Rectal smooth muscle tissue (tissue), 1 donor: Measurements from ENCODE around the gene CD300A.

Experiments used
- H3K27ac ChIP-seq: one replicate; pipeline ENCODE4 v1.7.0; 2013; ENCODE audit warnings: low read depth, low read length, inconsistent platforms
- H3K27me3 ChIP-seq: one replicate; pipeline ENCODE4 v1.7.0; 2013; ENCODE audit warnings: low read length; ENCODE audit not compliant: control insufficient read depth, insufficient read depth
- H3K36me3 ChIP-seq: one replicate; pipeline ENCODE4 v1.7.0; 2013; ENCODE audit warnings: low read length; ENCODE audit not compliant: control insufficient read depth, insufficient read depth
- H3K4me1 ChIP-seq: one replicate; pipeline ENCODE4 v1.7.0; 2013; ENCODE audit warnings: low read length; ENCODE audit not compliant: control insufficient read depth, insufficient read depth
- H3K4me3 ChIP-seq: one replicate; pipeline ENCODE4 v1.7.0; 2013; ENCODE audit warnings: low read length
- H3K9ac ChIP-seq: one replicate; pipeline ENCODE4 v1.7.0; 2013; ENCODE audit warnings: low read length

The CD300A gene

DNA sequence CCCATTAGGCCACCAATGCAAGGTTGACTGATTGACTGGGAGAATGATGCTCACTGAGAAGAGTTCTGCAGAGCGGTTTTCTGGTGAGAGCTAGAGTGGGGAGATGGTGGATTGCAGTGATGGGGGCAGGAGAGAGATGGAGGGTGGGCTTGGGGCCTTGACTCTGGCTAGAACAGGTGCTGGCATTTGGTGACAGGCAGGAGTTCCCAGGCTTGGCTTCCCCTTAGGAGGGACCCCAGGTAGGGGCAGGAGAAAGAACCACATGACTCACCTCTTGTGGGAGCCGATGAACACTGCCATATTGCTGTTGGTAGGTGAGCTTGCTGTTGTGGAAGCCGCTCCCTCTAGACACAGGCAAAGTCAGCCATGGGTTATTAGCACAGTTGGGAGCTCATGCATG is 56.9 kb downstream of the CD300A start:
- Histone ChIP-seq H3K27ac (no peak overlapping the region), H3K4me1 (no peaks in the 10 kb centered on the region), H3K9ac (no peak overlapping the region), H3K36me3 (no peaks in the 10 kb centered on the region), H3K27me3 (no peaks in the 10 kb centered on the region), H3K4me3 (no peak overlapping the region)

DNA sequence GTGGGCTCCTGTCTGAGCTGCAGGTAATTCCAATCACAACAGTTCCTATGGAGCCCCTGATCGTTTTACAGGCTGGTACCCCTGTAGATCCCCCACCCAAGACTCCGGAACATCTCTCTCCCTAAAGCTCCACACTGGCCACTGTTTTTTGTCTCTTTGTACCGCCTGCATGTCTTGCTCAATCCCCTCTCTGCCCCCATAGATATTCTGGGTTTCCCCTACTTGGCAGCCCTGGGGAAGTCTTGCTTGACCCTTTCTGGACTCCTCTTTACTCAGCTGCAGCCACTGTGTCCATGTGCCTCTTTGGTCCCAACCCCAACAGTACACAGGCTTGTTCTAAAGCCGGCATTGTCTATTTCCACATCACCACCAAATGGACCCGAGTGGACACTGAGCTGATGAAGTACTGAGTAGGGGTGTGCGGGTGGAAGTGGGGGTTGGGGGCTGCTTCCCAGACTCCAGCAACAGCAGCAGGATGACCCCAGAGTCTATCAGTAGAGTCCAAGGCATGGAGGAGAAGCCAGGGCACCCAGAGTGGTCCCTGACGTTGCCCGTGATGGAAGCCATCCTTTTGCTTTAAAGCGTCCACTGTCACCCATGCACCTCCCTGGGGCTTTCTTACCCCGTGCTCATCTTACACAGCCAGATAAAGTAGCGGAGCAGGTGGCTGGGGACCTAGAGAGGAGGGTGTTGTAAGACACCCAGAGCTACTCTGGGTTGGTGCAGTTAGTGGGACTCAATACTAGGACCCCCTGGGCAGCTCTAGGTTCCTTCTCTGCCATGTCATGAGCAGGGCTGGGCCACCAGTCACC is 58.4 kb downstream of the CD300A start:
- no peak overlapping the region for H3K4me3 ChIP-seq
- H3K9ac ChIP-seq: no peak overlapping the region
- no peaks in the 10 kb centered on the region for H3K36me3 ChIP-seq
- no peaks in the 10 kb centered on the region for H3K4me1 ChIP-seq
- H3K27me3 ChIP-seq: no peaks in the 10 kb centered on the region
- H3K27ac ChIP-seq: no peak overlapping the region

DNA sequence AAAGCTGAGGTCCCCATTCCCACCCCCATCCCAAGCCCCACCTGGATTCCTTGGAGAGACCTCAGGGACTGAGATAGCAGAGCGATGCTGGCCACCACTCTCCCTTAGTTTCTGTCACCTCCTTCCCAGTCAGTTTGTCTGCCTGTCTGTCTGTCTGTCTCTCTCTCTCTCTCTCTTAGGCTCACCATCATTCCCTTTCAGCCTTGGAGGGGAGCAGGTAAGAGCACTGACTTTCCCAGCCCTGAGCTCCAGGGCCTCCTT is 59.0 kb downstream of the CD300A start:
- Histone ChIP-seq H3K36me3 (no peaks in the 10 kb centered on the region), H3K4me1 (no peaks in the 10 kb centered on the region), H3K27me3 (no peaks in the 10 kb centered on the region), H3K4me3 (no peak overlapping the region), H3K9ac (no peak overlapping the region), H3K27ac (no peak overlapping the region)

DNA sequence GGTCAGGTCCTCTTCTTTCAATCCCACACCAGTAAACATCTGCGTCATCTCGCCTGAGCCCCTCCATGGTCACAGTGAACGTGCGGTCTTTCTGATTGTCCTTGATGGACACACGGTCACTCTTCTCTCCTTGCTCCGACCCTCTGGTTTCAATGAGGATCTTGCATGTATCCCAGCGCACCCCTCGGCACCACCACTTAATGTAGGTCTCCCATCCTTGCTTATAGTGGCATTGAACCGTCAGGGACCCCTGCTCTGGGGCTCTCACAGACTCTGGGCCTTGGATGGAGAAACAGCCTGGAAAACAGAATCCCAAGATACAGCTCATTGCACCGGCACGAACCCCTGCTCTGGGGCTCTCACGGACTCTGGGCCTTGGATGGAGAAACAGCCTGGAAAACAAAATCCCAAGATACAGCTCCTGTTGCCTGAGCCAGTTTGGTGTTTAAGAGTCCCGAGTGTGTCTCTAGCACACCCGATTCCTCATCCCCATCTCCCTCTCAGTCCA is 59.4 kb downstream of the CD300A start:
- H3K27ac ChIP-seq: no peak overlapping the region
- no peak overlapping the region for H3K9ac ChIP-seq
- no peak overlapping the region for H3K4me3 ChIP-seq
- H3K27me3 ChIP-seq: no peaks in the 10 kb centered on the region
- H3K4me1 ChIP-seq: no peaks in the 10 kb centered on the region
- H3K36me3 ChIP-seq: no peaks in the 10 kb centered on the region

DNA sequence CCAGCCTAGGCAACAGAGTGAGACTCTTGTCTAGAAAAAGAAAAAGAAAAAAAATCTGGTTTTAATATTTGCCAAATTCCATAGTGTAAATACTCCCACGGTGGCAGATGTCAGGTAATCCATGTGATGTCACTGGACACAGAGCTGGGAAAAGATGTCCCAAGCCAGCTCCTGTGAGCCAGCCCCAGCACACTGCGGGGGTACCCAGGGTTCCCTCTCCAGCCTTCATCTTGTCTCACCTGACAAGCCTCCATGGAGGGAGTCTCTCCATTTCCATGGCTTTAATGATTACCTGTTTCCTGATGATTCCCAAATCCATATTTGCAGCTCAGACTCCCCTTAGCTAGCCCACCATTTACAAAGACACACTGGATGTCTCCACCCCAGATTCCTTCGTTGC is 60.2 kb downstream of the CD300A start:
- H3K4me3 ChIP-seq: no peak overlapping the region
- H3K4me1 ChIP-seq: no peaks in the 10 kb centered on the region
- no peak overlapping the region for H3K9ac ChIP-seq
- no peaks in the 10 kb centered on the region for H3K36me3 ChIP-seq
- H3K27me3 ChIP-seq: no peaks in the 10 kb centered on the region
- no peak overlapping the region for H3K27ac ChIP-seq

DNA sequence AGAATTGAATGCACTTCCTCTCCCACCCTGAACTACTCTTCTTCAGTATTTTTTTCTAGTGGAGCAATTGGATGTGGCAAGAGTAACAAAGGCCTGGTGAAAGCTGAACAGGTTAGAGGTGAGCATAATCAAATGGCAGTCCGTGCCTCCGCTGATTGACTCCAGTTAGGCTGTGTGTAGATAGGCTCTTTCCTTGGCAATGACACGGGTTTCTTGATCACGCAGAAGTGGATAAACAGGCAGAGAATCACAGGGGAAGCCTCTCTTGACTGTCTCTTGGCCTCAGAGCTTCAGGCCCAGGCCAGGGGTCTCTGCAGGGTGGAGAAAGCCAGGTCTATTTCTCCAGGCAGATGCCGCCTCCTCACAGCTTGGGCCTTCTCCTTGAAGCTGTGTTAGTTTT is 60.6 kb downstream of the CD300A start:
- Histone ChIP-seq H3K27me3 (no peaks in the 10 kb centered on the region), H3K9ac (no peak overlapping the region), H3K36me3 (no peaks in the 10 kb centered on the region), H3K4me3 (no peak overlapping the region), H3K27ac (no peak overlapping the region), H3K4me1 (no peaks in the 10 kb centered on the region)

DNA sequence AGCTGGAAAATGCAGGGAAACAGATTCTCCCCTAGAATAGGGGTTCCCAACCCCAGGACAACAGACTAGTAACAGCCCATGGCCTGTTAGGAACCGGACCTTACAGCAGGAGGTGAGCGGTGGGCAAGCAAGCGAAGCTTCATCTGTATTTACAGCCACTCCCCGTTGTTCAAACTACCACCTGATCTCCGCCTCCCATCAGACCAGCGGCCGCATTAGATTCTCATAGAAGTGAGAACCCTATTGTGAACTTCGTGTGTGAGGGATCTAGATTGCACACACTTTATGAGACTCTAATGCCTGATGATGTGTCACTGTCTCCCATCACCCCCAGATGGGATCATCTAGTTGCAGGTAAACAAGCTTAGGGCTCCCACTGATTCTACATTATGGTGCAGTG is 61.3 kb downstream of the CD300A start:
- H3K9ac ChIP-seq: no peak overlapping the region
- no peaks in the 10 kb centered on the region for H3K4me1 ChIP-seq
- no peaks in the 10 kb centered on the region for H3K36me3 ChIP-seq
- no peak overlapping the region for H3K4me3 ChIP-seq
- no peak overlapping the region for H3K27ac ChIP-seq
- no peaks in the 10 kb centered on the region for H3K27me3 ChIP-seq

DNA sequence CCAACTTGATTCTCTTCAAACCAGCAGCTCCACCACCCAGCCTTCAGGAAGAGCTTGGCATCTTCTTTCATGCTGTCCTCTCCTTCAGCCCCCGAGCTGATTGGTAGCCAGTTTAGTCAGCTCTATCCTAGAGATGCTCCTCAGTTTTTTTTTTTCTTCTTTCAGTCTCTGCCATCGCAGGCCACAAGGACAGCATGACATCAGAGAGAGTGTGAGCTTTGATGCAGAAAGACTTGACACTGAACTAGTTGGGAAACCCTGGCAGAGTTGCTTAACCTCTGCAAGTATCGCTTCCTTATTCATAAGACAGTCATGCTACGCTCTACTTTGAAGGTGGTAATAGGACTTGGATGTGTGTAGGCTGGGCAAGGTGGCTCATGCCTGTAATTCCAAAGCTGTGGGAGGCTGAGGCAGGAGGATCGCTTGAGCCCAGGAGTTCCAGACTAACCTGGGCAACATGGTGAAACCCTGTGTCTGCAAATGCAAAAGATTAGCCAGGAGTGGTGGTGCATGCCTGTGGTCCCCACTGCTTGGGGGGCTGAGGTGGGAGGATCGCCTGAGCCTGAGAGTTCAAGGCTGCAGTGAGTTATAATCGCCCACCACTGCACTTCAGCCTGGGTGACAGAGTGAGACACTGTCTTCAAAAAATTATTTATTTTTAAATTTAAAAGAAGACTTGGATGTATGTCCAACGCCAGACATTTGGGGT is 62.2 kb downstream of the CD300A start:
- no peak overlapping the region for H3K27ac ChIP-seq
- H3K4me1 ChIP-seq: no peaks in the 10 kb centered on the region
- H3K27me3 ChIP-seq: no peaks in the 10 kb centered on the region
- no peak overlapping the region for H3K4me3 ChIP-seq
- no peak overlapping the region for H3K9ac ChIP-seq
- H3K36me3 ChIP-seq: no peaks in the 10 kb centered on the region

DNA sequence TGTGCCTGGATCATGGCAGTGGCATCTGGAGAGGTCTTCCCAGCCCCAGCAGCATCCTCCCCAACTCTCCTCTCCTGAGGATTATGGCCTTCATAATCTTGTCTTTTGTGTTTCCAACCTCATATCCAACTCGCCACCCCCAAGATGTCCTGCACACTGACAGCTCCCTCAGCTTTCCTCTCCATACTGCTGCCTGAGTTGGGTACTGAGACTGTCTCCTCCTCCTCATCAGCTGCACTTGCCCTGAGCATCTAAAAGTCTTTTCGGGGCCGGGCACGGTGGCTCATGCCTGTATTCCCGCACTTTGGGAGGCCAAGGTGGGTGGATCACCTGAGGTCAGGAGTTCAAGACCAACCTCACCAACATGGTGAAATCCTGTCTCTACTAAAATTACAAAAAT is 62.8 kb downstream of the CD300A start:
- Histone ChIP-seq H3K4me1 (no peaks in the 10 kb centered on the region), H3K36me3 (no peaks in the 10 kb centered on the region), H3K27me3 (no peaks in the 10 kb centered on the region), H3K4me3 (no peak overlapping the region), H3K27ac (no peak overlapping the region), H3K9ac (no peak overlapping the region)

DNA sequence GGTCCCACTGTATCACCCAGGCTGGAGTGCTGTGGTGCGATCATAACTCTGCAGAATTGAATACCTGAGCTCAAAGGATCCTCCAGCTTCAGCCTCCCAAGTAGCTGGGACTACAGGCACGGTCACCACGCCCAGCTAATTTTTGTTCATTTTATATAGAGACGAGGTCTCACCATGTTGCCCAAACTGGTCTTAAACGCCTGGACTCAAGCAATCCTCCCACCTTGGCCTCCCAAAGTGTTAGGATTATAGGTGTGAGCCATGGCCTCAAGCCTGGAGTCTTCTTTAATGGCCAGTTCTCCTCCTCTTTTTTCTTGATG is 64.4 kb downstream of the CD300A start:
- no peak overlapping the region for H3K4me3 ChIP-seq
- H3K9ac ChIP-seq: no peak overlapping the region
- H3K36me3 ChIP-seq: no peaks in the 10 kb centered on the region
- no peaks in the 10 kb centered on the region for H3K4me1 ChIP-seq
- H3K27me3 ChIP-seq: no peaks in the 10 kb centered on the region
- no peak overlapping the region for H3K27ac ChIP-seq

DNA sequence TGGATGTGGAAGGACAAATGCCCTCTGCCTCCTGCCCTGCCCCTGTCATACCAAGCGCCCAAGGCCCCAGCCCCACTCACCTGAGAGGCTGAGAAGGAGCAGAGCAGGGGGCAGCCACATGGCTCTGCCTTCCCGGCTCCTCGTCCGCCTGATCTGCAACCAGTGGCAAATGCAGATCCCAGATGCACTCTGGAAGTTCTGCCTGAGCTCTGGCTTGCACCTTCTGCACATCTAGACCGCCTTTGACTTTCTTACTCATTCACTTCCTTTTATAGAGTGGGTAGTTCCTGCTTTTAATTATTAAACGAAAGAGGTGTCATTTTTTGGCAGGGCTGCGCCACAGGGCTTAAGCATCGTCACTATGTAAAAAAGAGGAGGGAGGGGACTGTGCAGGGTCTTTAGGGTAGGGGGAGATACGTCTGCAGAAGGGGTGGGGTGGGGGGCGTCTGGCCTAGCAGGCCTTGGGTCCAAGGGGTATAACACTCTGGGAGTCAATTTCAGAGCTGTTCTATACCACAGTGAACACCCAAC is 64.9 kb downstream of the CD300A start, which contains the start of gene CD300LB:
CD300LB (minus strand) TSS at position 245 of the 531 bp plus-strand sequence; CDS start at position 120, 125 bp downstream.
- H3K27ac ChIP-seq: no peak within 1 kb of the TSS
- no peaks in the 10 kb centered on the region for H3K4me1 ChIP-seq
- H3K27me3 ChIP-seq: no peaks in the 10 kb centered on the region
- no peak within 1 kb of the TSS for H3K4me3 ChIP-seq
- H3K9ac ChIP-seq: no peak within 1 kb of the TSS
- no peaks in the 10 kb centered on the region for H3K36me3 ChIP-seq

DNA sequence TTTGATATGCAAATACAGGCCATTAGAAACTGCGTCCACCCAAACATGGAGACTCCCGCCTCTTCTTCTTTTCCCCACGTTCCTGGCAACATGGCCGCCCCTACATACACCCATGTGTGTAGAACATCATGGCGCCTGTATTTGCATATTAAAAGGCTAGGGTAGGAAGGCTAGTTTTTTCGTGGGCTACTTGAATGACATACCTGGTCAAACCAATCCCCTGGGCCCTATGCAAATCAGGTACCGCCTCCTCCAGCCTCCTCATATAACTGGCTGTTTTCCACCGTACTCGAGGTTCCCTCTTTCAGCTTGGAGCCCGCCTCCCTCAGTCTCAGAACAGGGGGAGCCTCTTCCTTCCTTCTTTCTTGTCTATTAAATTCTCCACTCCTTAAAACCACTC is 65.7 kb downstream of the CD300A start:
- Histone ChIP-seq H3K27me3 (no peaks in the 10 kb centered on the region), H3K4me1 (no peaks in the 10 kb centered on the region), H3K36me3 (no peaks in the 10 kb centered on the region), H3K4me3 (no peak overlapping the region), H3K27ac (no peak overlapping the region), H3K9ac (no peak overlapping the region)
